HepG2 (cell line): ENCODE results near the gene CD40. TPM values are rescaled to one million over a fixed set of nuclear protein-coding genes. Genes with fewer than 3 reads are reported as not detected.

Experiments used
- ATAC-seq: fragments of 200-7000 bp; cut with Tn5 transposase; 3 replicates; pipeline ENCODE4 v1.9.1; 2020; ENCODE audit warnings: mild to moderate bottlenecking, moderate library complexity
- Bru-seq: library from RNA; stranded (reverse); fragments of 400-500 nt; gene quantifications from one replicate; lab custom pipeline; 2021; lab: Mats Ljungman, UMichigan
- BruChase-seq, 2 experiments: library from RNA; stranded (reverse); fragments of 400-500 nt; gene quantifications; one replicate each; lab custom pipeline; 2021; lab: Mats Ljungman, UMichigan
- BruUV-seq: library from RNA; stranded (reverse); fragments of 400-500 nt; replicated peaks from 2 replicates; lab custom pipeline; 2021; lab: Mats Ljungman, UMichigan
- CTCF ChIA-PET: fragments of 300-600 bp; formaldehyde crosslinking; extraction: SDS; loops from one replicate; lab custom pipeline; 2021; ENCODE audit warnings: low total read pairs, inconsistent platforms, low intra/inter-chr PET ratio; lab: Yijun Ruan, JAX
- POLR2A ChIA-PET: fragments of 350-600 bp; sonication (Branson Sonifier 250); formaldehyde crosslinking; loops from one replicate; lab custom pipeline; 2020; ENCODE audit warnings: antibody characterized with exemption, inconsistent platforms; lab: Yijun Ruan, JAX
- DNase-seq: peaks from one replicate; pipeline ENCODE4 v3.0.0-alpha.2; 2015; ENCODE audit warnings: low spot score
- FAIRE-seq: peaks from 3 replicates; lab custom pipeline; 2011; peaks lifted over from hg19 to GRCh38; lab: Jason Lieb, UNC
- H2AFZ ChIP-seq: one replicate; pipeline ENCODE4 v1.6.1; 2011; ENCODE audit warnings: low read length, inconsistent platforms
- H3K27ac ChIP-seq: fragments of 300-600 bp; 3 replicates; pipeline ENCODE4 v1.8.0; 2011; ENCODE audit warnings: mixed run types, mild to moderate bottlenecking, mixed read lengths, low read length, inconsistent platforms; ENCODE audit not compliant: insufficient read depth; ENCODE audit errors: extremely low read length
- H3K27me3 ChIP-seq, 2 experiments: fragments of 200-600 bp in 1 of 2; 2 replicates in 1 of 2; 3 replicates in 1 of 2; pipeline versions ENCODE4 v1.6.0 to v1.8.0; 2011; ENCODE audit warnings: low read length in 2 of 2, mild to moderate bottlenecking in 2 of 2, moderate library complexity in 2 of 2, inconsistent platforms in 1 of 2; ENCODE audit not compliant: insufficient read depth in 2 of 2, control insufficient read depth in 1 of 2
- H3K36me3 ChIP-seq, 2 experiments: fragments of 200-600 bp in 1 of 2; replicated peaks in 1 of 2; 2 replicates in 1 of 2; 3 replicates in 1 of 2; pipeline versions ENCODE4 v1.5.1 to v1.8.0; 2011; ENCODE audit warnings: low read length in 2 of 2, inconsistent platforms in 1 of 2; ENCODE audit not compliant: insufficient read depth in 2 of 2, control insufficient read depth in 1 of 2
- H3K4me1 ChIP-seq: 2 replicates; pipeline ENCODE4 v1.5.1; 2012; ENCODE audit warnings: low read length, inconsistent platforms; ENCODE audit not compliant: insufficient read depth
- H3K4me2 ChIP-seq: 2 replicates; pipeline ENCODE4 v1.6.0; 2011; ENCODE audit warnings: low read depth, low read length, inconsistent platforms
- H3K4me3 ChIP-seq, 3 experiments: fragments of 200-600 bp in 1 of 3; sonication (generic), shearing (Covaris generic) in 1 of 3; replicated peaks in 1 of 3; 2 replicates each; pipeline ENCODE4 v1.5.1; 2011 to 2016; ENCODE audit warnings: low read length in 3 of 3, inconsistent platforms in 2 of 3, low read depth in 2 of 3, mild to moderate bottlenecking in 2 of 3, control low read depth in 1 of 3, mixed read lengths in 1 of 3; ENCODE audit not compliant: insufficient read depth in 1 of 3
- H3K79me2 ChIP-seq: one replicate; pipeline ENCODE4 v1.6.1; 2011; ENCODE audit warnings: low read length, inconsistent platforms; ENCODE audit not compliant: insufficient read depth
- H3K9ac ChIP-seq: 2 replicates; pipeline ENCODE4 v1.6.0; 2011; ENCODE audit warnings: mild to moderate bottlenecking, low read depth, low read length, inconsistent platforms; ENCODE audit not compliant: insufficient read depth
- H3K9me3 ChIP-seq: 2 replicates; pipeline ENCODE4 v1.5.1; 2012; ENCODE audit warnings: mild to moderate bottlenecking, low read length
- H4K20me1 ChIP-seq: 2 replicates; pipeline ENCODE4 v1.6.0; 2011; ENCODE audit warnings: inconsistent platforms, mild to moderate bottlenecking, low read length, moderate library complexity; ENCODE audit not compliant: insufficient read depth
- CBX5 ChIP-seq: sonication (generic); formaldehyde crosslinking; IDR thresholded peaks from 2 replicates; pipeline ENCODE4 v1.4.0; 2020; ENCODE audit warnings: missing genetic modification reagents, borderline replicate concordance
- CENPX ChIP-seq: sonication (generic); formaldehyde crosslinking; IDR thresholded peaks from 2 replicates; pipeline ENCODE4 v1.9.0; 2021; ENCODE audit warnings: mild to moderate bottlenecking, missing genetic modification reagents, moderate library complexity
- HNRNPK ChIP-seq: fragments of 200-400 bp; formaldehyde crosslinking; IDR thresholded peaks from 2 replicates; pipeline ENCODE4 v1.6.1; 2018; ENCODE audit warnings: low read length, low read depth, moderate library complexity, mild to moderate bottlenecking; ENCODE audit not compliant: poor library complexity, severe bottlenecking
- IRX3 ChIP-seq: sonication (generic); formaldehyde crosslinking; IDR thresholded peaks from 2 replicates; pipeline ENCODE4 v1.8.1; 2023; ENCODE audit warnings: mild to moderate bottlenecking, low read depth, missing genetic modification reagents, borderline replicate concordance
- MAFG ChIP-seq: sonication (generic); formaldehyde crosslinking; IDR thresholded peaks from 2 replicates; pipeline ENCODE4 v1.5.1; 2020; ENCODE audit warnings: mild to moderate bottlenecking, missing genetic modification reagents
- MIER2 ChIP-seq: IDR thresholded peaks from 2 replicates; pipeline ENCODE4 v1.6.1; 2016; ENCODE audit warnings: missing biosample characterization, missing genetic modification reagents
- NFATC3 ChIP-seq: sonication (generic); formaldehyde crosslinking; IDR thresholded peaks from 2 replicates; pipeline ENCODE4 v1.5.1; 2020; ENCODE audit warnings: mild to moderate bottlenecking, missing genetic modification reagents
- RFX1 ChIP-seq: fragments of 450-650 bp; IDR thresholded peaks from 2 replicates; pipeline ENCODE4 v1.6.1; 2017
- RORA ChIP-seq: sonication (generic); formaldehyde crosslinking; IDR thresholded peaks from 2 replicates; pipeline ENCODE4 v1.5.0; 2020; ENCODE audit warnings: mild to moderate bottlenecking, missing genetic modification reagents, moderate library complexity
- SALL1 ChIP-seq: sonication (generic); formaldehyde crosslinking; IDR thresholded peaks from 2 replicates; pipeline ENCODE4 v1.8.0; 2022; ENCODE audit warnings: mild to moderate bottlenecking, missing genetic modification reagents
- SNAPC2 ChIP-seq: sonication (generic); formaldehyde crosslinking; IDR thresholded peaks from 2 replicates; pipeline ENCODE4 v1.8.1; 2022; ENCODE audit warnings: mild to moderate bottlenecking, missing genetic modification reagents
- SOX6 ChIP-seq, 2 experiments: fragments of 450-650 bp in 1 of 2; sonication (generic) in 1 of 2; formaldehyde crosslinking in 1 of 2; IDR thresholded peaks; 2 replicates each; pipeline versions ENCODE4 v1.4.0 to v1.6.1; 2017 to 2020; ENCODE audit warnings: antibody characterized with exemption in 1 of 2, mild to moderate bottlenecking in 1 of 2, missing genetic modification reagents in 1 of 2
- SSRP1 ChIP-seq: IDR thresholded peaks from 2 replicates; pipeline ENCODE4 v1.6.1; 2016; ENCODE audit warnings: control low read depth
- YY1 ChIP-seq: IDR thresholded peaks from 2 replicates; pipeline ENCODE4 v1.6.1; 2011; ENCODE audit warnings: low read length, low read depth, moderate library complexity, mild to moderate bottlenecking; ENCODE audit not compliant: insufficient read depth, insufficient replicate concordance
- ZBTB42 ChIP-seq: sonication (generic); formaldehyde crosslinking; IDR thresholded peaks from 2 replicates; pipeline ENCODE4 v1.5.0; 2020; ENCODE audit warnings: mild to moderate bottlenecking, missing genetic modification reagents
- ZMYM3 ChIP-seq: sonication (generic); formaldehyde crosslinking; IDR thresholded peaks from 2 replicates; pipeline ENCODE4 v1.5.1; 2020; ENCODE audit warnings: mild to moderate bottlenecking, missing genetic modification reagents
- WGBS: methylation state at CpG from one replicate; pipeline ENCODE4 v1.1.6; 2017; ENCODE audit warnings: low lambda C conversion rate; 5-methylcytosine and 5-hydroxymethylcytosine counted together
- in situ Hi-C: cut with HindIII; loops from 2 replicates; pipeline ENCODE4 v1.10.0; 2017; ENCODE audit warnings: low pct_unique_long_range_greater_than_20kb; ENCODE audit not compliant: extremely low pct_ligation_motif_present
- intact Hi-C: fragments of 100-400 bp; cut with micrococcal nuclease; formaldehyde crosslinking; loops from one replicate; pipeline ENCODE4 v1.10.0; 2022; ENCODE audit not compliant: unreplicated experiment
- long read RNA-seq, 2 experiments: library from RNA in 1 of 2; library from polyadenylated mRNA in 1 of 2; stranded (forward) in 1 of 2; unstranded in 1 of 2; transcript quantifications; one replicate each; pipeline ENCODE4 v2.0.0, GENCODE V29; 2019 to 2022
- polyA minus RNA-seq, 3 experiments: library from RNA; depleted of rRNA, polyadenylated mRNA; stranded (reverse); fragments of >200 nt; gene quantifications; 2 replicates each; pipeline ENCODE4 v1.2.3, GENCODE V29; 2011; ENCODE audit warnings: low replicate concordance in 1 of 3
- polyA plus RNA-seq, 8 experiments: library from polyadenylated mRNA; depleted of rRNA in 3 of 8; stranded (reverse) in 7 of 8; unstranded in 1 of 8; fragments of >200 nt; fragmentation: Illumina TruSeq in 4 of 8; extraction: Trizol in 4 of 8; gene quantifications; 2 replicates each; pipeline versions ENCODE4 v1.2.1 to v1.2.3, GENCODE V29; 2011 to 2016; ENCODE audit warnings: low read depth in 4 of 8, missing spikeins in 1 of 8, mixed read lengths in 1 of 8; ENCODE audit not compliant: insufficient read depth in 1 of 8
- total RNA-seq, 5 experiments: library from RNA; depleted of rRNA; stranded (reverse); fragments of >200 nt; fragmentation: Illumina TruSeq; extraction: Trizol; gene quantifications; 2 replicates each; pipeline ENCODE4 v1.2.3, GENCODE V29; 2016; ENCODE audit warnings: low read depth in 1 of 5

Gene CD40
- total RNA-seq (2016; rRNA removed; fragmentation: Illumina TruSeq; extraction: Trizol) = 2.2 and 4.6 TPM in 2 replicates
- total RNA-seq (2016; cell fraction: cytosol; rRNA removed; fragmentation: Illumina TruSeq; extraction: Trizol; ENCODE audit: low read depth) = 1.6 and 2.0 TPM in 2 replicates
- 2.5 and 4.5 TPM in 2 replicates for total RNA-seq (2016; cell fraction: insoluble cytoplasmic fraction; rRNA removed; fragmentation: Illumina TruSeq; extraction: Trizol)
- 2.7 and 3.4 TPM in 2 replicates for total RNA-seq (2016; cell fraction: membrane; rRNA removed; fragmentation: Illumina TruSeq; extraction: Trizol)
- 4.5 and 5.3 TPM in 2 replicates for total RNA-seq (2016; cell fraction: nucleus; rRNA removed; fragmentation: Illumina TruSeq; extraction: Trizol)
- polyA plus RNA-seq (2011; rRNA removed) = 13.4 TPM in 2 replicates
- 10.3 and 14.5 TPM in 2 replicates for polyA plus RNA-seq (2011; cell fraction: cytosol; rRNA removed)
- polyA plus RNA-seq (2011; cell fraction: nucleus; rRNA removed) = 11.5 and 13.3 TPM in 2 replicates
- polyA plus RNA-seq (2012) = 5.5 and 6.2 TPM in 2 replicates
- polyA plus RNA-seq (2016; cell fraction: cytosol; fragmentation: Illumina TruSeq; extraction: Trizol; ENCODE audit: low read depth) = 1.8 and 2.2 TPM in 2 replicates
- polyA plus RNA-seq (2016; cell fraction: insoluble cytoplasmic fraction; fragmentation: Illumina TruSeq; extraction: Trizol; ENCODE audit: low read depth) = 2.2 and 2.6 TPM in 2 replicates
- 1.6 and 2.6 TPM in 2 replicates for polyA plus RNA-seq (2016; cell fraction: membrane; fragmentation: Illumina TruSeq; extraction: Trizol; ENCODE audit: low read depth)
- polyA plus RNA-seq (2016; cell fraction: nucleus; fragmentation: Illumina TruSeq; extraction: Trizol; ENCODE audit: insufficient read depth, low read depth) = 7.9 and 9.2 TPM in 2 replicates
- 0.70 and 6.5 TPM in 2 replicates for polyA minus RNA-seq (2011; rRNA and poly(A)+ RNA removed; ENCODE audit: low replicate concordance)
- 3.3 and 4.0 TPM in 2 replicates for polyA minus RNA-seq (2011; cell fraction: cytosol; rRNA and poly(A)+ RNA removed)
- polyA minus RNA-seq (2011; cell fraction: nucleus; rRNA and poly(A)+ RNA removed) = 4.8 and 5.8 TPM in 2 replicates
- percentile 45 among the genes with signal in this experiment for Bru-seq, nascent RNA
- percentile 46 among the genes with signal in this experiment for BruChase-seq, experiment 1, labeled RNA remaining after a 6-hour chase
- percentile 44 among the genes with signal in this experiment for BruChase-seq, experiment 2, labeled RNA remaining after a 2-hour chase
- long read RNA-seq, experiment 1, transcript CD40-201 (8 exons, 1,623 nt) = major isoform, 5 of 13 reads
- long read RNA-seq, experiment 1, partial matches to known transcripts = 0 of 13 reads
- long read RNA-seq, experiment 1, other reads (novel, unspliced or antisense) = 5 of 13 reads
- long read RNA-seq, experiment 2, partial matches to known transcripts = 1 of 10 reads
- long read RNA-seq, experiment 2, other reads (novel, unspliced or antisense) = 3 of 10 reads

DNA sequence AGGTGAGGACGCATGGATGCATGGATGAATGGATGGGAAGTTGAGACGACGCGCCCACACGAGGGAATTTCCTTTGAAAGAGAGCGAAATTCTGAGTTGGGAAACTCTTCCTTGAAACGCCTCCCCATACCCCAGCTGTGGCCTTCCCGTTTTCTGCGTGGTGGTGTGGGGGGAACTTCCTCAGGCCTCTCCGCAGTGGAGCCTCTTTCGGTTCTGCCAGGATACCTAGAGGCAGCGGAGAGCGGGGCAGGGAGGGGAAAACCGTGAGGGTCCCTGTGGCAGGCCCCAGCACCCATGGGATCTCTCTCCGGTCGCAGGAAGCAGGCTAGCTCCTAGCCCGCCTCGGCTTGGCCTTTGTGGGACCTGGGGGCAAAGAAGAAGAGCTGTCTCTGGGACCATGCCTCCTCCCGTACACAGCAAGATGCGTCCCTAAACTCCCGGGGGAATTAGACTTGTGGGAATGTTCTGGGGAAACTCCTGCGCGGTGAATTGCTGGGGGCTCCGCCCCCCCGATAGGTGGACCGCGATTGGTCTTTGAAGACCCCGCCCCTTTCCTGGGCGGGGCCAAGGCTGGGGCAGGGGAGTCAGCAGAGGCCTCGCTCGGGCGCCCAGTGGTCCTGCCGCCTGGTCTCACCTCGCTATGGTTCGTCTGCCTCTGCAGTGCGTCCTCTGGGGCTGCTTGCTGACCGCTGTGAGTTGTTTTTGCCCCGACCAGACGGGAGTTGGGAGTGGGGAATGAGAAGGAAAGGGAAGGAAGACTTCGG lies at the start of gene CD40:
Gene CD40, plus strand, starts transcription at position 611 of the 764 bp plus-strand sequence. Its CDS starts 30 bp downstream, at position 641.
- peak within 1 kb of the TSS; percentile 50 for H3K9ac ChIP-seq
- FAIRE-seq (no peak), DNase-seq (peak; percentile 71), ATAC-seq (peak; percentile 88)
- POLR2A ChIA-PET = no interaction called here
- H3K36me3 ChIP-seq = no peaks in the 10 kb centered on the region
- WGBS = 38% methylated on average over 40 of the region's 40 CpGs
- no TSS peak for BruUV-seq
- H3K79me2 ChIP-seq = no peaks in the 10 kb centered on the region
- peaks cover 16% of the 10 kb centered on the region for H3K4me1 ChIP-seq
- H4K20me1 ChIP-seq = no peaks in the 10 kb centered on the region
- intact Hi-C loops = no loop called here
- in situ Hi-C loops = no loop called here
- peak within 1 kb of the TSS; percentile 42 to 65 (median 59); a peak in 5 of 6 replicates for H3K4me3 ChIP-seq
- H3K27ac ChIP-seq = no peak within 1 kb of the TSS
- H3K9me3 ChIP-seq = no peaks in the 10 kb centered on the region
- no peak within 1 kb of the TSS for H2AFZ ChIP-seq
- peak within 1 kb of the TSS; percentile 69 for H3K4me2 ChIP-seq
- H3K27me3 ChIP-seq = peaks cover 0 to 41% of the 10 kb centered on the region in 2 experiments; a peak in 3 of 5 replicates
- CTCF ChIA-PET = no interaction called here
- TF ChIP-seq ZBTB42 = no peak
- no peak for TF ChIP-seq SNAPC2 (CRISPR knock-in tag)
- TF ChIP-seq MAFG (CRISPR knock-in tag) = no peak
- no peak for TF ChIP-seq IRX3 (CRISPR knock-in tag)
- TF ChIP-seq HNRNPK = no peak
- TF ChIP-seq RFX1 = no peak
- no peak for TF ChIP-seq CBX5 (CRISPR knock-in tag)
- no peak for TF ChIP-seq CENPX
- no peak for TF ChIP-seq SALL1 (CRISPR knock-in tag)
- no peak for TF ChIP-seq SOX6 (IDR thresholded peaks at IDR 0.05)
- TF ChIP-seq SOX6 (CRISPR knock-in tag; IDR thresholded peaks at IDR 0.05) = no peak
- TF ChIP-seq SSRP1 = no peak
- TF ChIP-seq RORA = no peak
- no peak for TF ChIP-seq MIER2 (CRISPR knock-in tag)
- no peak for TF ChIP-seq ZMYM3 (CRISPR knock-in tag)
- no peak for TF ChIP-seq NFATC3 (CRISPR knock-in tag)
- no peak for TF ChIP-seq YY1
